GM12801 (cell line): ENCODE measurements around the gene MED12L.

Experiments
- CTCF ChIP-seq: IDR thresholded peaks from one replicate; pipeline ENCODE4 v1.5.1; 2011; ENCODE audit warnings: control low read depth; ENCODE audit not compliant: insufficient read length; ENCODE audit errors: extremely low read depth

Gene MED12L

GRCh38 chr3:151210676-151211381, 125.4 kb downstream of the MED12L start:
- TF ChIP-seq CTCF, result no peak

- TF ChIP-seq CTCF, result no peak
Observed at GRCh38 chr3:151213151-151213550, 127.7 kb downstream of the MED12L start.

GRCh38 chr3:151213881-151214280, 128.4 kb downstream of the MED12L start:
- TF ChIP-seq CTCF, result no peak

GRCh38 chr3:151214459-151214858, 129.0 kb downstream of the MED12L start:
- TF ChIP-seq CTCF, result no peak

GRCh38 chr3:151216641-151217607, 131.5 kb downstream of the MED12L start:
- TF ChIP-seq CTCF, result no peak

- no peak for TF ChIP-seq CTCF
Observed at GRCh38 chr3:151218136-151218535, 132.7 kb downstream of the MED12L start.

- TF ChIP-seq CTCF, result no peak
Observed at GRCh38 chr3:151219056-151219455, 133.6 kb downstream of the MED12L start.
